Esophagus muscularis mucosa (tissue), 3 donors: ENCODE data around the gene DCC.

Source experiments
- CTCF ChIP-seq, 3 experiments: fragments of 200-600 bp in 2 of 3; fragments of 450-650 bp in 1 of 3; sonication (generic) in 2 of 3; IDR thresholded peaks; one replicate each; pipeline ENCODE4 v1.5.1; 2017 to 2019; ENCODE audit warnings: antibody characterized with exemption in 3 of 3, mild to moderate bottlenecking in 2 of 3, moderate library complexity in 1 of 3
- POLR2A ChIP-seq: fragments of 450-650 bp; IDR thresholded peaks from one replicate; pipeline ENCODE4 v1.6.1; 2017; ENCODE audit warnings: antibody characterized with exemption, moderate library complexity, mild to moderate bottlenecking, low read depth
- POLR2AphosphoS5 ChIP-seq, 2 donors: sonication (generic); formaldehyde crosslinking; IDR thresholded peaks; one replicate each; pipeline ENCODE4 v1.6.1; 2017; ENCODE audit warnings: antibody characterized with exemption in 2 of 2

GRCh38 chr18:52325997-52326396 lies 14.0 kb upstream of the DCC start:
- no peak for TF ChIP-seq POLR2A
- no peak for TF ChIP-seq CTCF (IDR thresholded peaks at IDR 0.05)
- no peak for TF ChIP-seq POLR2AphosphoS5 (IDR thresholded peaks at IDR 0.05)
